K562 (cell line): ENCODE results near the gene GPR108. TPM values are rescaled to one million over a fixed set of nuclear protein-coding genes. Genes with fewer than 3 reads are reported as not detected.

Experiments used
- CBFA2T2 ChIP-seq: fragments of 450-650 bp; conservative IDR thresholded peaks from 2 replicates; pipeline ENCODE4 v1.6.1; 2017; ENCODE audit warnings: mild to moderate bottlenecking
- GABPB1 ChIP-seq: sonication (generic); formaldehyde crosslinking; IDR thresholded peaks from 2 replicates; pipeline ENCODE4 v1.8.0; 2022; ENCODE audit warnings: mild to moderate bottlenecking, missing genetic modification reagents
- GTF2B ChIP-seq: IDR thresholded peaks from 2 replicates; pipeline ENCODE4 v1.6.1; 2011; ENCODE audit not compliant: insufficient read length; ENCODE audit errors: extremely low read depth
- ILK ChIP-seq: fragments of 450-650 bp; IDR thresholded peaks from 2 replicates; pipeline ENCODE4 v1.6.1; 2016; ENCODE audit warnings: missing genetic modification characterization, low read depth, mild to moderate bottlenecking, missing compliant biosample characterization, moderate library complexity, borderline replicate concordance
- KLF13 ChIP-seq: fragments of 450-650 bp; IDR thresholded peaks from 2 replicates; pipeline ENCODE4 v1.6.1; 2016; ENCODE audit warnings: missing genetic modification characterization, low read depth, mild to moderate bottlenecking, missing compliant biosample characterization, moderate library complexity, borderline replicate concordance
- MBD1 ChIP-seq: fragments of 250-450 bp; sonication (Bioruptor Pico); IDR thresholded peaks from 2 replicates; pipeline ENCODE4 v1.8.0; 2022; ENCODE audit warnings: inconsistent platforms
- NCOR1 ChIP-seq: fragments of 450-650 bp; IDR thresholded peaks from 2 replicates; pipeline ENCODE4 v1.6.1; 2016; ENCODE audit warnings: mild to moderate bottlenecking, moderate library complexity
- NFRKB ChIP-seq: fragments of 450-650 bp; IDR thresholded peaks from 2 replicates; pipeline ENCODE4 v1.6.1; 2016; ENCODE audit warnings: low read depth
- NFYB ChIP-seq: IDR thresholded peaks from 2 replicates; pipeline ENCODE4 v1.6.1; 2011; ENCODE audit warnings: mild to moderate bottlenecking, moderate library complexity; ENCODE audit not compliant: insufficient read length; ENCODE audit errors: extremely low read depth
- NR1H2 ChIP-seq: sonication (generic); formaldehyde crosslinking; IDR thresholded peaks from 2 replicates; pipeline ENCODE4 v1.4.0; 2020; ENCODE audit warnings: mild to moderate bottlenecking, missing genetic modification reagents
- NR4A1 ChIP-seq, 2 experiments: fragments of 250-450 bp in 1 of 2; fragments of 450-650 bp in 1 of 2; sonication (Bioruptor Pico) in 1 of 2; IDR thresholded peaks; 2 replicates each; pipeline versions ENCODE4 v1.4.0 to v1.6.1; 2016 to 2020; ENCODE audit warnings: mild to moderate bottlenecking in 2 of 2, missing compliant biosample characterization in 1 of 2, missing genetic modification characterization in 1 of 2, moderate library complexity in 1 of 2
- POLR2G ChIP-seq: fragments of 200-400 bp; formaldehyde crosslinking; IDR thresholded peaks from 2 replicates; pipeline ENCODE4 v1.6.1; 2017; ENCODE audit warnings: low read depth, mild to moderate bottlenecking, antibody characterized with exemption, low read length, moderate library complexity
- TAF7 ChIP-seq: fragments of 450-650 bp; IDR thresholded peaks from 2 replicates; pipeline ENCODE4 v1.6.1; 2016; ENCODE audit warnings: missing genetic modification characterization, missing compliant biosample characterization
- TOE1 ChIP-seq, 2 experiments: fragments of 450-650 bp in 1 of 2; sonication (generic) in 1 of 2; formaldehyde crosslinking in 1 of 2; IDR thresholded peaks; 2 replicates each; pipeline versions ENCODE4 v1.7.1 to v1.8.0; 2016 to 2022; ENCODE audit warnings: borderline replicate concordance in 2 of 2, mild to moderate bottlenecking in 2 of 2, antibody characterized with exemption in 1 of 2, inconsistent platforms in 1 of 2, low read depth in 1 of 2, missing genetic modification reagents in 1 of 2, moderate library complexity in 1 of 2
- TRIM24 ChIP-seq, 2 experiments: fragments of 450-650 bp; IDR thresholded peaks; 2 replicates each; pipeline ENCODE4 v1.6.1; 2016
- TRIM28 ChIP-seq: fragments of 450-650 bp; IDR thresholded peaks from 2 replicates; pipeline ENCODE4 v1.6.1; 2017
- U2AF2 ChIP-seq: fragments of 200-400 bp; formaldehyde crosslinking; optimal IDR thresholded peaks from 2 replicates; pipeline ENCODE3; 2017; ENCODE audit warnings: low read depth, mild to moderate bottlenecking, low read length
- ZKSCAN1 ChIP-seq: fragments of 150-350 bp; IDR thresholded peaks from 2 replicates; pipeline ENCODE4 v1.6.1; 2016; ENCODE audit warnings: low read depth, low read length
- ZNF134 ChIP-seq: fragments of 250-450 bp; sonication (Bioruptor Pico); conservative IDR thresholded peaks from 2 replicates; pipeline ENCODE4 v1.4.0; 2020
- ZNF311 ChIP-seq: fragments of 250-450 bp; sonication (Bioruptor Pico); IDR thresholded peaks from 2 replicates; pipeline ENCODE4 v1.4.0; 2020; ENCODE audit warnings: mild to moderate bottlenecking, moderate library complexity
- ZNF512 ChIP-seq: IDR thresholded peaks from 2 replicates; pipeline ENCODE4 v1.6.1; 2016; ENCODE audit warnings: missing genetic modification characterization, missing compliant biosample characterization
- polyA plus RNA-seq, 8 experiments: library from polyadenylated mRNA; depleted of rRNA in 4 of 8; stranded (reverse) in 5 of 8; unstranded in 3 of 8; fragments of >200 nt; fragmentation: Nextera tagmentation in 2 of 8; fragmentation: Illumina TruSeq in 1 of 8; extraction: Ambion mirVana in 2 of 8; extraction: Trizol in 1 of 8; gene quantifications; 2 replicates each; pipeline versions ENCODE4 v1.2.1 to v1.2.3, GENCODE V29; 2011 to 2014; ENCODE audit warnings: inconsistent platforms in 1 of 8, missing spikeins in 1 of 8
- total RNA-seq, 7 experiments: library from RNA; depleted of rRNA in 6 of 7; stranded (reverse); fragments of >200 nt in 6 of 7; fragmentation: Illumina TruSeq in 2 of 7; extraction: Trizol in 2 of 7; gene quantifications; 2 replicates each; pipeline versions ENCODE4 v1.2.1 to v1.2.3, GENCODE V29; 2011 to 2021; ENCODE audit warnings: low replicate concordance in 1 of 7
- TF ChIP-seq, protein P1 (sequence below): fragments of 450-650 bp; IDR thresholded peaks from 2 replicates; pipeline ENCODE4 v1.7.1; 2018; ENCODE audit warnings: mild to moderate bottlenecking, low read depth; ENCODE audit not compliant: partially characterized antibody

The GPR108 gene
- total and polyA plus RNA-seq, 9 of the 15 experiments (the other 6 are each of a cell fraction or from before 2014, with no cell fraction given) = 2.4 to 33.2 (median 24.4) TPM

DNA sequence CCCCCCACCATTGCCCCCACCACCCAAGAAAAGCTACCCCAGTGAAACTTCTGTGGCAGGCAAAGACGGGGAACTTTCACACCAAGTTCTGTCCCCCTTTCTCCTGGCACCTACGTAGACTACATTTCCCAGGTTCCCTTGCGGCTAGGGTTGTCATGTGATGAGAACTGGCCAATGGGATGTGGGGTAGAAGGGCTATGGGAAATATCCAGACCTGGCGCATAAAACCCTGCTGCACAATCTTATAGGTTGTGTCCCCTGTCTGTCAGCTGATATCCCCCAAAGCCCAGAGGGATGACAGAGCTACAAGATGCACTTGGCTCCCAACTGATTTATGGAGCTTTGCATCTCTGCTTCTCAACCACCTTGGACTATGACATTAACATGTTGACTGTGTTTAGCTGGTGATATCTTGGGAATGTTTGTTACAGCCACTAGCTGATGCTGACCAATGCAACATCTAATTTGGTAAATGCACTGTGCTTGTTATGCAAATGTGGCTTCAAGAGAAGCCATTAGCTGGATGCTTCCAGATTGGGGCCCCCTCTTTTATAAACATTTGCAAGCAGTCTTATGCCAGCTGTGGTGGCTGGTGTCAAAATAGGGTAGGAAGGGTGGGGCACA, 23.8 kb upstream of the GPR108 start (continued):
- TF ChIP-seq ZKSCAN1 (no peak), NR1H2 (CRISPR knock-in tag) (no peak), ILK (tag) (no peak), U2AF2 (no peak), MBD1 (no peak), TOE1 (IDR thresholded peaks at IDR 0.05; ENCODE audit: borderline replicate concordance) (peak; percentile 79), TOE1 (CRISPR knock-in tag; IDR thresholded peaks at IDR 0.05; ENCODE audit: borderline replicate concordance, low read depth) (no peak), TRIM24 (IDR thresholded peaks at IDR 0.05) (no peak), ZNF512 (tag) (no peak), ZNF134 (CRISPR knock-in tag) (no peak), TRIM28 (peak; percentile 85), GTF2B (no peak), CBFA2T2 (peak; percentile 27; the same call in 1 of the 2 replicates), NFYB (peak; percentile 65), NCOR1 (no peak), KLF13 (tag) (no peak), NFRKB (no peak), GABPB1 (no peak), NR4A1 (CRISPR knock-in tag; IDR thresholded peaks at IDR 0.05) (no peak), NR4A1 (tag; IDR thresholded peaks at IDR 0.05) (no peak), ZNF311 (CRISPR knock-in tag) (no peak), POLR2G (no peak), TAF7 (tag) (no peak)
- TF ChIP-seq, protein P1, sequence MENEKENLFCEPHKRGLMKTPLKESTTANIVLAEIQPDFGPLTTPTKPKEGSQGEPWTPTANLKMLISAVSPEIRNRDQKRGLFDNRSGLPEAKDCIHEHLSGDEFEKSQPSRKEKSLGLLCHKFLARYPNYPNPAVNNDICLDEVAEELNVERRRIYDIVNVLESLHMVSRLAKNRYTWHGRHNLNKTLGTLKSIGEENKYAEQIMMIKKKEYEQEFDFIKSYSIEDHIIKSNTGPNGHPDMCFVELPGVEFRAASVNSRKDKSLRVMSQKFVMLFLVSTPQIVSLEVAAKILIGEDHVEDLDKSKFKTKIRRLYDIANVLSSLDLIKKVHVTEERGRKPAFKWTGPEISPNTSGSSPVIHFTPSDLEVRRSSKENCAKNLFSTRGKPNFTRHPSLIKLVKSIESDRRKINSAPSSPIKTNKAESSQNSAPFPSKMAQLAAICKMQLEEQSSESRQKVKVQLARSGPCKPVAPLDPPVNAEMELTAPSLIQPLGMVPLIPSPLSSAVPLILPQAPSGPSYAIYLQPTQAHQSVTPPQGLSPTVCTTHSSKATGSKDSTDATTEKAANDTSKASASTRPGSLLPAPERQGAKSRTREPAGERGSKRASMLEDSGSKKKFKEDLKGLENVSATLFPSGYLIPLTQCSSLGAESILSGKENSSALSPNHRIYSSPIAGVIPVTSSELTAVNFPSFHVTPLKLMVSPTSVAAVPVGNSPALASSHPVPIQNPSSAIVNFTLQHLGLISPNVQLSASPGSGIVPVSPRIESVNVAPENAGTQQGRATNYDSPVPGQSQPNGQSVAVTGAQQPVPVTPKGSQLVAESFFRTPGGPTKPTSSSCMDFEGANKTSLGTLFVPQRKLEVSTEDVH = no peak
